Measurements from ENCODE around the gene DAP. TPM values are rescaled to one million over a fixed set of nuclear protein-coding genes. Genes with fewer than 3 reads are reported as not detected.

The DAP gene
- total and polyA plus RNA-seq, 10 of the 15 experiments (the other 5 are each of a cell fraction or from before 2014, with no cell fraction given) = 12.9 to 130 (median 49.9) TPM

GRCh38 chr5:10685115-10685521 is 75.9 kb downstream of the DAP start:
- H3K4me2 ChIP-seq (ENCODE audit: control insufficient read depth, insufficient read depth) = peak overlapping the region; percentile 76
- in situ Hi-C loops (cut with MboI) (loop anchor here (5.0 kb wide), 1 partner anchor 233 kb away; no protein-coding TSS in a partner anchor), intact Hi-C loops (cut with micrococcal nuclease; ENCODE audit: unreplicated experiment) (loop anchor here (1.0 to 2.0 kb wide), 2 partner anchors 30 to 50 kb away; no protein-coding TSS in a partner anchor)
- no peak overlapping the region for H2AFZ ChIP-seq (ENCODE audit: control insufficient read depth, low read depth, low read length)
- H3K79me2 ChIP-seq (ENCODE audit: control insufficient read depth, insufficient read depth, low read length) = peaks cover 9% of the 10 kb centered on the region
- peak; percentile 82 for DNase-seq (ENCODE audit: low read depth, low spot score)
- no peaks in the 10 kb centered on the region for H4K20me1 ChIP-seq (ENCODE audit: control insufficient read depth, insufficient read depth)
- WGBS (ENCODE audit: insufficient coverage, insufficient replicate concordance, low lambda C conversion rate, missing lambda C conversion rate) = under 1% methylated on average over 6 of the region's 6 CpGs
- no peak overlapping the region; the same call in 1 of the 2 replicates for H3K9ac ChIP-seq (ENCODE audit: control insufficient read depth, insufficient read depth, low read length)
- ChIA-PET SMC1A (ENCODE audit: uncharacterized antibody, unreplicated experiment) (interaction anchor here (0.8 to 4.8 kb wide), 16 partner anchors 11 to 234 kb away, joined by 3 to 90 read pairs (median 4); no protein-coding TSS in a partner anchor), CTCF (interaction anchor here (1.0 to 5.1 kb wide), 13 partner anchors 10 to 233 kb away, joined by 3 to 37 read pairs (median 5); no protein-coding TSS in a partner anchor), POLR2A (interaction anchor here (0.6 to 3.8 kb wide), 5 partner anchors 48 to 233 kb away, joined by 3 to 39 read pairs (median 4); no protein-coding TSS in a partner anchor), RAD21 (ENCODE audit: unreplicated experiment) (interaction anchor here (0.7 to 4.5 kb wide), 15 partner anchors 8 to 332 kb away, joined by 3 to 93 read pairs (median 4); partner anchors contain the start of gene MARCHF6)
- no peaks in the 10 kb centered on the region for H3K27me3 ChIP-seq (replicated peaks in 1 of 2; ENCODE audit: control insufficient read depth in 2 of 2, insufficient read depth in 2 of 2, low read length in 1 of 2)
- H3K27ac ChIP-seq (ENCODE audit: control insufficient read depth, insufficient read depth) = peak overlapping the region; percentile 88
- peaks cover 23% of the 10 kb centered on the region for H3K4me1 ChIP-seq (ENCODE audit: control insufficient read depth, insufficient read depth, low read length)
- peak; percentile 13 for FAIRE-seq
- no TSS peak for BruUV-seq (replicated peaks)
- 0 out of 2 replicates have a peak overlapping the region, but pooled peaks have one; percentile 17 for H3K4me3 ChIP-seq
- peak; percentile 82 for ATAC-seq
- H3K9me3 ChIP-seq (replicated peaks; ENCODE audit: control insufficient read depth, insufficient read depth, low read length) = peaks cover 16% of the 10 kb centered on the region
- peaks cover 21 to 24% of the 10 kb centered on the region in 2 experiments; a peak in 3 of 4 replicates for H3K36me3 ChIP-seq (ENCODE audit: control insufficient read depth in 2 of 2, insufficient read depth in 2 of 2, low read length in 1 of 2)
- peak; percentile 43; the same call in 1 of the 2 replicates for TF ChIP-seq YY1 (IDR thresholded peaks at IDR 0.05; ENCODE audit: low read depth, low read length)
- no peak for TF ChIP-seq CEBPZ (IDR thresholded peaks at IDR 0.05; ENCODE audit: low read depth, low read length)
- TF ChIP-seq POLR2AphosphoS2 (IDR thresholded peaks at IDR 0.05; ENCODE audit: low read depth, low read length) = no peak
- peak; percentile 65; the same call in 2 of the 3 replicates for TF ChIP-seq POU2F2 (IDR thresholded peaks at IDR 0.05; ENCODE audit: borderline replicate concordance, low read depth, low read length)
- TF ChIP-seq ZBTB11 (CRISPR knock-in tag; IDR thresholded peaks at IDR 0.05) = no peak
- 0 out of 2 replicates have a peak, but pooled peaks have one; percentile 31 for TF ChIP-seq TCF3 (IDR thresholded peaks at IDR 0.05; ENCODE audit: borderline replicate concordance, insufficient read depth, low read depth, low read length)
- TF ChIP-seq CHD2 (IDR thresholded peaks at IDR 0.05; ENCODE audit: borderline replicate concordance, low read depth, low read length) = peak; percentile 69
- no peak for TF ChIP-seq NRF1 (conservative IDR thresholded peaks at IDR 0.05; ENCODE audit: low read depth, low read length)
- TF ChIP-seq SMAD1 (IDR thresholded peaks at IDR 0.05; ENCODE audit: low read depth, partially characterized antibody) = no peak
- TF ChIP-seq FOXM1 (IDR thresholded peaks at IDR 0.05; ENCODE audit: low read depth, low read length) = peak; percentile 100
- TF ChIP-seq BHLHE40 (IDR thresholded peaks at IDR 0.05; ENCODE audit: borderline replicate concordance in 1 of 2, low read depth in 2 of 2, low read length in 1 of 2) = peak in 1 of 2 experiments; percentile 19; a peak in 2 of 4 replicates
- TF ChIP-seq MXI1 (IDR thresholded peaks at IDR 0.05; ENCODE audit: low read depth, low read length) = peak; percentile 67
- no peak for TF ChIP-seq NR2C2 (IDR thresholded peaks at IDR 0.05; ENCODE audit: borderline replicate concordance, control insufficient read depth, insufficient read length, low read depth)
- peak; percentile 82 for TF ChIP-seq MEF2B (IDR thresholded peaks at IDR 0.05; ENCODE audit: partially characterized antibody, poor library complexity, severe bottlenecking)
- peak; percentile 98 for TF ChIP-seq RELA (IDR thresholded peaks at IDR 0.05; ENCODE audit: borderline replicate concordance, partially characterized antibody)

Data from GM12878 (cell line).